ENCODE measurements around the gene WDR35.

WDR35 gene

GRCh38 chr2:20011276-20012031 lies 21.5 kb upstream of the WDR35 start:
- DNase-seq = no peak

GRCh38 chr2:20008703-20009102 lies 18.8 kb upstream of the WDR35 start:
- DNase-seq = no peak

GRCh38 chr2:20005891-20006470 lies 16.1 kb upstream of the WDR35 start:
- DNase-seq = no peak

GRCh38 chr2:20005067-20005627 lies 15.2 kb upstream of the WDR35 start:
- no peak for DNase-seq

- no peak for DNase-seq
These were observed 11.5 kb upstream of the WDR35 start for GRCh38 chr2:20001361-20001863.

GRCh38 chr2:19993731-19994130 lies 3.8 kb upstream of the WDR35 start:
- no peak for DNase-seq

- DNase-seq = no peak
These were observed 2.0 kb upstream of the WDR35 start for GRCh38 chr2:19991895-19992294.

GRCh38 chr2:19990416-19990728 lies 467 bp upstream of the WDR35 start:
- no peak for DNase-seq

GRCh38 chr2:19989342-19989666 lies 601 bp downstream of the WDR35 start:
- no peak for DNase-seq

GRCh38 chr2:19988600-19988999 lies 1.3 kb downstream of the WDR35 start:
- no peak for DNase-seq

GRCh38 chr2:19987936-19988335 lies 2.0 kb downstream of the WDR35 start:
- peak; percentile 53 for DNase-seq

- DNase-seq = no peak
These were observed 7.6 kb downstream of the WDR35 start for GRCh38 chr2:19982268-19982667.

GRCh38 chr2:19979932-19980331 lies 10.0 kb downstream of the WDR35 start:
- no peak for DNase-seq

- no peak for DNase-seq
These were observed 16.4 kb downstream of the WDR35 start for GRCh38 chr2:19973466-19973865.

- no peak for DNase-seq
These were observed 18.2 kb downstream of the WDR35 start for GRCh38 chr2:19971691-19972090.

GRCh38 chr2:19963386-19963785 lies 26.5 kb downstream of the WDR35 start:
- DNase-seq = no peak

- DNase-seq = peak; percentile 80
These were observed 34.1 kb downstream of the WDR35 start for GRCh38 chr2:19955544-19956422.

- no peak for DNase-seq
These were observed 40.8 kb downstream of the WDR35 start for GRCh38 chr2:19949071-19949470.

GRCh38 chr2:19947184-19947940 lies 42.5 kb downstream of the WDR35 start:
- no peak for DNase-seq

GRCh38 chr2:19944205-19944845 lies 45.6 kb downstream of the WDR35 start:
- no peak for DNase-seq

- no peak for DNase-seq
These were observed 46.7 kb downstream of the WDR35 start for GRCh38 chr2:19943189-19943588.

GRCh38 chr2:19942199-19942598 lies 47.7 kb downstream of the WDR35 start:
- no peak for DNase-seq

All from RPMI8226 (cell line).